ENCODE data around the gene CAMSAP1.

Gene CAMSAP1

GRCh38 chr9:135764731-135765130 lies 142.6 kb downstream of the CAMSAP1 start:
- Mint-ChIP-seq H3K27ac (no peak overlapping the region), H3K9me3 (peaks cover 14% of the 10 kb centered on the region), H3K4me1 (no peaks in the 10 kb centered on the region), H3K36me3 (ENCODE audit: low read depth) (no peaks in the 10 kb centered on the region), H3K27me3 (ENCODE audit: low read depth) (peaks cover 15% of the 10 kb centered on the region), H3K4me3 (no peak overlapping the region)
- no peak for TF ChIP-seq CTCF (IDR thresholded peaks at IDR 0.05; ENCODE audit: unreplicated experiment in 3 of 3)

- H3K36me3 Mint-ChIP-seq (ENCODE audit: low read depth), result no peaks in the 10 kb centered on the region
- H3K27ac Mint-ChIP-seq, result no peak overlapping the region
- peaks cover 11% of the 10 kb centered on the region for H3K27me3 Mint-ChIP-seq (ENCODE audit: low read depth)
- peaks cover 14% of the 10 kb centered on the region for H3K9me3 Mint-ChIP-seq
- TF ChIP-seq CTCF (IDR thresholded peaks at IDR 0.05; ENCODE audit: unreplicated experiment in 3 of 3), result no peak
- H3K4me1 Mint-ChIP-seq, result no peaks in the 10 kb centered on the region
- no peak overlapping the region for H3K4me3 Mint-ChIP-seq
These were observed 143.5 kb downstream of the CAMSAP1 start for GRCh38 chr9:135763716-135764446.

- no peak overlapping the region for H3K27ac Mint-ChIP-seq
- H3K9me3 Mint-ChIP-seq, result peaks cover 14% of the 10 kb centered on the region
- H3K4me1 Mint-ChIP-seq, result no peaks in the 10 kb centered on the region
- H3K4me3 Mint-ChIP-seq, result no peak overlapping the region
- no peak for TF ChIP-seq CTCF (IDR thresholded peaks at IDR 0.05; ENCODE audit: unreplicated experiment in 3 of 3)
- no peaks in the 10 kb centered on the region for H3K36me3 Mint-ChIP-seq (ENCODE audit: low read depth)
- H3K27me3 Mint-ChIP-seq (ENCODE audit: low read depth), result peaks cover 11% of the 10 kb centered on the region
These were observed 144.4 kb downstream of the CAMSAP1 start for GRCh38 chr9:135762921-135763320.

GRCh38 chr9:135761845-135762168 lies 145.5 kb downstream of the CAMSAP1 start:
- H3K9me3 Mint-ChIP-seq, result peaks cover 14% of the 10 kb centered on the region
- no peak for TF ChIP-seq CTCF (IDR thresholded peaks at IDR 0.05; ENCODE audit: unreplicated experiment in 3 of 3)
- H3K27me3 Mint-ChIP-seq (ENCODE audit: low read depth), result peaks cover 11% of the 10 kb centered on the region
- H3K36me3 Mint-ChIP-seq (ENCODE audit: low read depth), result no peaks in the 10 kb centered on the region
- H3K4me3 Mint-ChIP-seq, result no peak overlapping the region
- H3K4me1 Mint-ChIP-seq, result no peaks in the 10 kb centered on the region
- H3K27ac Mint-ChIP-seq, result no peak overlapping the region

- H3K27ac Mint-ChIP-seq, result no peak overlapping the region
- no peaks in the 10 kb centered on the region for H3K4me1 Mint-ChIP-seq
- TF ChIP-seq CTCF (IDR thresholded peaks at IDR 0.05; ENCODE audit: unreplicated experiment in 3 of 3), result no peak
- no peak overlapping the region for H3K4me3 Mint-ChIP-seq
- peaks cover 11% of the 10 kb centered on the region for H3K27me3 Mint-ChIP-seq (ENCODE audit: low read depth)
- H3K9me3 Mint-ChIP-seq, result peaks cover 9% of the 10 kb centered on the region
- H3K36me3 Mint-ChIP-seq (ENCODE audit: low read depth), result no peaks in the 10 kb centered on the region
These were observed 146.0 kb downstream of the CAMSAP1 start for GRCh38 chr9:135761150-135761844.

DNA sequence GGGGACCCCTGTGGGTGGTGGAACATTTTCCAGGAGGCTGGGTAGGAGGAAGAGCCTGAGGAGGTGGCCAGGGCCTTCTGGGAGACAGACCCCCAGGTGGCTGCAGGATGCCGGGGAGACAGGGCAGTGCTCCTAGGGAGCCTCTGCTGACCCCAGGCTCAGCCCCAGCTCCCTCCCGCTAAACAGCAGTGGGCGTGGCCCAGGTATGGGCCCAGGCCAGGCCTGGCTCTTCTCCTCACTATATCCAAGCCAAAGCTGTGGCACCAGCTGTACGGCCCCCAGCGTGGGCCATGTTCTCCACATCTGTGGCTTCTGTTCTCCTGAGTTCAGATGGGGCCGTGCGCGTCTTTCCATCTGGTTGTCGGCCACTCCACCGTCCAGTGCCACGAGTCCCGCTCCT lies 146.9 kb downstream of the CAMSAP1 start:
- peaks cover 2% of the 10 kb centered on the region for H3K9me3 Mint-ChIP-seq
- no peak overlapping the region for H3K4me3 Mint-ChIP-seq
- peaks cover 7% of the 10 kb centered on the region for H3K27me3 Mint-ChIP-seq (ENCODE audit: low read depth)
- H3K36me3 Mint-ChIP-seq (ENCODE audit: low read depth), result no peaks in the 10 kb centered on the region
- TF ChIP-seq CTCF (IDR thresholded peaks at IDR 0.05; ENCODE audit: unreplicated experiment in 3 of 3), result no peak
- H3K27ac Mint-ChIP-seq, result no peak overlapping the region
- no peaks in the 10 kb centered on the region for H3K4me1 Mint-ChIP-seq
